ENCODE measurements around the gene MDFIC2. TPM values are rescaled to one million over a fixed set of nuclear protein-coding genes. Genes with fewer than 3 reads are reported as not detected.
"Not testable (repeated sequence)": the region's sequence is repeated elsewhere in the genome, so short reads cannot be mapped to it uniquely, and the experiment has no call there.

Gene MDFIC2
- polyA plus RNA-seq, 1 of the 3 experiments (the other 2 are of a cell fraction) = not detected

- TF ChIP-seq PBX3 (IDR thresholded peaks at IDR 0.05) (no peak), TEAD4 (IDR thresholded peaks at IDR 0.05; ENCODE audit: borderline replicate concordance, insufficient read depth) (no peak)
Measured at GRCh38 chr3:70298385-70298784, 14.1 kb downstream of the MDFIC2 start (continued).

- Histone ChIP-seq H3K4me1 (ENCODE audit: control insufficient read depth in 1 of 2, insufficient read depth in 2 of 2, low read depth in 1 of 2, low read length in 1 of 2) (no peaks in the 10 kb centered on the region), H3K27ac (ENCODE audit: low read depth in 2 of 2, low read length in 1 of 2) (no peak overlapping the region), H3F3A (replicated peaks; ENCODE audit: insufficient read depth) (no peaks in the 10 kb centered on the region), H3K36me3 (replicated peaks in 1 of 2; ENCODE audit: control insufficient read depth in 1 of 2, insufficient read depth in 2 of 2, low read length in 1 of 2) (no peaks in the 10 kb centered on the region), H3K27me3 (ENCODE audit: insufficient read depth) (no peaks in the 10 kb centered on the region), H3K9me3 (no peaks in the 10 kb centered on the region), H2AFZ (ENCODE audit: low read depth) (no peak overlapping the region), H3K4me2 (no peak overlapping the region), H3K9ac (no peak overlapping the region), H3K79me2 (ENCODE audit: insufficient read depth) (no peaks in the 10 kb centered on the region), H3K9me2 (no peaks in the 10 kb centered on the region), H3K4me3 (ENCODE audit: low read depth in 2 of 2, low read length in 1 of 2) (no peak overlapping the region), H4K20me1 (ENCODE audit: insufficient read depth) (no peaks in the 10 kb centered on the region)
- no peak for TF ChIP-seq MAX (IDR thresholded peaks at IDR 0.05; ENCODE audit: low read depth)
- TF ChIP-seq MEF2A (IDR thresholded peaks at IDR 0.05; ENCODE audit: borderline replicate concordance, low read depth) = no peak
- no peak for TF ChIP-seq FOSL2 (IDR thresholded peaks at IDR 0.05; ENCODE audit: borderline replicate concordance, low read depth)
- TF ChIP-seq EP300 (IDR thresholded peaks at IDR 0.05; ENCODE audit: borderline replicate concordance in 1 of 2, low read depth in 1 of 2, low read length in 1 of 2) = no peak
- no peak for TF ChIP-seq ELF1 (IDR thresholded peaks at IDR 0.05)
- no peak for TF ChIP-seq RXRA (IDR thresholded peaks at IDR 0.05; ENCODE audit: borderline replicate concordance, low read depth)
- TF ChIP-seq CHD2 (IDR thresholded peaks at IDR 0.05; ENCODE audit: low read length, partially characterized antibody) = no peak
- no peak for TF ChIP-seq MXI1 (IDR thresholded peaks at IDR 0.05; ENCODE audit: low read depth, low read length)
- no peak for TF ChIP-seq FOXJ3 (CRISPR knock-in tag; IDR thresholded peaks at IDR 0.05)
- no peak for TF ChIP-seq YY1 (IDR thresholded peaks at IDR 0.05; ENCODE audit: low read depth)
- no peak for TF ChIP-seq JUND (IDR thresholded peaks at IDR 0.05)
- DNase-seq = no peak
- POLR2A ChIA-PET = no interaction called here
- CTCF ChIA-PET = interaction anchor here (1.6 kb wide), 1 partner anchor 201 kb away, joined by 4 read pairs; no protein-coding TSS in a partner anchor
- 85% methylated on average over 2 of the region's 2 CpGs for WGBS (ENCODE audit: low lambda C conversion rate)
Measured at GRCh38 chr3:70291097-70291482, 21.3 kb downstream of the MDFIC2 start.

- H3K27me3 ChIP-seq (ENCODE audit: insufficient read depth); H3K9me3 ChIP-seq; H2AFZ ChIP-seq (ENCODE audit: low read depth); H3K36me3 ChIP-seq (replicated peaks in 1 of 2; ENCODE audit: control insufficient read depth in 1 of 2, insufficient read depth in 2 of 2, low read length in 1 of 2); DNase-seq; H3K4me2 ChIP-seq; H3K4me1 ChIP-seq (ENCODE audit: control insufficient read depth in 1 of 2, insufficient read depth in 2 of 2, low read depth in 1 of 2, low read length in 1 of 2); H3F3A ChIP-seq (replicated peaks; ENCODE audit: insufficient read depth); POLR2A ChIA-PET; H4K20me1 ChIP-seq (ENCODE audit: insufficient read depth); H3K79me2 ChIP-seq (ENCODE audit: insufficient read depth); H3K4me3 ChIP-seq (ENCODE audit: low read depth in 2 of 2, low read length in 1 of 2); H3K9ac ChIP-seq; H3K27ac ChIP-seq (ENCODE audit: low read depth in 2 of 2, low read length in 1 of 2); H3K9me2 ChIP-seq: not testable (repeated sequence)
- WGBS (ENCODE audit: low lambda C conversion rate) = 83% methylated on average over 27 of the region's 32 CpGs
- CTCF ChIA-PET = interaction anchor here (0.8 kb wide), 1 partner anchor 19 kb away, joined by 3 read pairs; no protein-coding TSS in a partner anchor
Measured at GRCh38 chr3:70290431-70291096, 21.9 kb downstream of the MDFIC2 start.

Measured in SK-N-SH (cell line).